C4-2B (cell line): Measurements from ENCODE around the gene ERI3.

ENCODE experiments used
- H3K27ac ChIP-seq: fragments of 450-650 bp; 2 replicates; pipeline ENCODE4 v1.5.1; 2017
- ZFX ChIP-seq: fragments of 450-650 bp; IDR thresholded peaks from 2 replicates; pipeline ENCODE4 v1.6.1; 2017
- TF ChIP-seq, protein P1 (sequence below): fragments of 450-650 bp; conservative IDR thresholded peaks from 2 replicates; pipeline ENCODE4 v1.5.1; 2017; ENCODE audit warnings: mild to moderate bottlenecking

Gene ERI3

DNA sequence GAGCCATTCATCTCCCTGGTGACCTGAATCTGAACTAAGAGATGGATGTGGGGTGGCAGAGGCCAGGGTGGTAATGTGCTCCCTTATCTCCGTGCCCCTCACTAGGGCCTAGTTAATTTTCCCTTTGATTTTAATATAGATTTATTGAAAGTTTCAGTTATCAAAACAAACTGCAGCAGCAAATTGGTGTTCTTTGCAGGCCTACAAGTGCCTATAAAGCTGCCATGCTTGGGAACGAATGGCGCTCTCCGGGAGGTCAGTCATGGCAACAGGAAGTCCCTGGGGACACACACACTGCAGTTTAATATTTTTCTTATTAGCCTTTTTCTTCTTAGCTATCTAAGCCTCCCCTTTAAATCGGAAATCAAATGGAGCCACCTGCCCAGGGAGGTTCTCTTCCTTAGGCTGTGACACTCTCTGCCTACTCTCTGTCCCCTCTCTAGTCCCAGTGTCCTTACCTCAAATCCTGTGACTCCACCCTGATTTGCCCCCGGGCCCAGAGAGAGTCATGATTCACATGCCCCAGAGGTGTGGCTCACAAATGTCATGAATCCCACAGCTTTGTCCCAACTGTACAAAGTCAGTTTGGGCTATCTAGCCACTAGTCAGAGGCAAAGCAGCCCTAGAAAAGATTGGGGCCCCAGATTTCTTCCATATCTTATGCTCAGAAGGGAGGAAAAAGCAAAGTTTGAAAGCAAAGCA lies 4.3 kb upstream of the ERI3 start:
- no peak overlapping the region for H3K27ac ChIP-seq
- TF ChIP-seq, protein P1, sequence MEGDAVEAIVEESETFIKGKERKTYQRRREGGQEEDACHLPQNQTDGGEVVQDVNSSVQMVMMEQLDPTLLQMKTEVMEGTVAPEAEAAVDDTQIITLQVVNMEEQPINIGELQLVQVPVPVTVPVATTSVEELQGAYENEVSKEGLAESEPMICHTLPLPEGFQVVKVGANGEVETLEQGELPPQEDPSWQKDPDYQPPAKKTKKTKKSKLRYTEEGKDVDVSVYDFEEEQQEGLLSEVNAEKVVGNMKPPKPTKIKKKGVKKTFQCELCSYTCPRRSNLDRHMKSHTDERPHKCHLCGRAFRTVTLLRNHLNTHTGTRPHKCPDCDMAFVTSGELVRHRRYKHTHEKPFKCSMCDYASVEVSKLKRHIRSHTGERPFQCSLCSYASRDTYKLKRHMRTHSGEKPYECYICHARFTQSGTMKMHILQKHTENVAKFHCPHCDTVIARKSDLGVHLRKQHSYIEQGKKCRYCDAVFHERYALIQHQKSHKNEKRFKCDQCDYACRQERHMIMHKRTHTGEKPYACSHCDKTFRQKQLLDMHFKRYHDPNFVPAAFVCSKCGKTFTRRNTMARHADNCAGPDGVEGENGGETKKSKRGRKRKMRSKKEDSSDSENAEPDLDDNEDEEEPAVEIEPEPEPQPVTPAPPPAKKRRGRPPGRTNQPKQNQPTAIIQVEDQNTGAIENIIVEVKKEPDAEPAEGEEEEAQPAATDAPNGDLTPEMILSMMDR, result no peak
- TF ChIP-seq ZFX, result no peak

DNA sequence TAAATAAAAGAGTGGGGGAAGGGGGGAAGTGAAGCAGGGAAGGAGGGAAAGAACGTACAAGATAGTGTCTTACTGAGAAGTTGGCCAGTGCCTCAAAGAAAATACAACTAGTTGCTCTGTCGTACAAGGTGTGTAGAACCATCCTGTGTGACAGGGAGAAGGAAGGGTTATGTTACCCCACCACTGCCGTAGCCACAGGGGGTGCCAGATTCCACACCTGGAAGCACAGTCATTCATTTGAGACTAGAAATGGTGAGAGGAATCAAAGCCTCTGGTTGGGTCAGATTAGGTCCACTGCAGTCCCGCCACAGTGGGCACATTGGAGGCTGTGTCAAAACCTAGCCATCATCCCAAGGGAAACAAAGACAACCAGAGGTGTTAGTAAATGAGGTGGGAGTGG lies 2.7 kb upstream of the ERI3 start:
- TF ChIP-seq ZFX, result no peak
- TF ChIP-seq, protein P1, result no peak
- H3K27ac ChIP-seq, result no peak overlapping the region

DNA sequence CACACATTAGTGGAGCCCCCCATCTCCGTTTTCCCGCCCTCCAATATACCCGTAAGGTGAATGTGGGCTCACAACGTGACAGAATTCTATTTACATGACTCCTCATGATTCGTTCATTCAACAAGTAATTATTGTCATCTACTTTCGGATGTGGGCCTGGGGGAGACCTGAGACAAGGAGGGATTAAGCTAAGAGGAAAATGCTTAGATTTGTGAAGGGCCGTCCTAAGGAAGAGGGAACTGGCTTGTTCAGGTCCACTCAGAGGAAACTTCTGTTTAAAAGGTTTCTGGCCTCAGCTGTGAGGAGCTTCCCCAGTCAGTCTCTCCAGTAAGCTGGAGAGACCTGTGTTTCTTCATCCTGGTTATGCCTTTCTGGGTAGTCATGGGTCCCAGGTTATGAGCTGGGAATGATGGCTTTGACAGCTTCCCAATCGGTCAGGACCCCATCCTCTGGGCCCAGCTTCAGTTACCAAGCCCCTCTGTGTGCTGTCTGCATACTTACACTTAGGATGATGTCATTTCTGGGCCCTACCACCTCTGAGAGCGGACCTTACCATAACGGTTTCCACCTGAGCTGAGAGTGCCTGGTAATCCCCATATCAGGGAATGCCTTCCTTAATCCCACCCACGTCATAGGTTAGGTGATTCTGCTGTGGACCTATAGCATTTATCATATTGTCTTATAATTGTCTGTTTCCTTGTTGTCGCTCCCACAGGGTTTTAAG lies 687 bp upstream of the ERI3 start:
- H3K27ac ChIP-seq, result no peak overlapping the region
- no peak for TF ChIP-seq ZFX
- TF ChIP-seq, protein P1, result no peak

DNA sequence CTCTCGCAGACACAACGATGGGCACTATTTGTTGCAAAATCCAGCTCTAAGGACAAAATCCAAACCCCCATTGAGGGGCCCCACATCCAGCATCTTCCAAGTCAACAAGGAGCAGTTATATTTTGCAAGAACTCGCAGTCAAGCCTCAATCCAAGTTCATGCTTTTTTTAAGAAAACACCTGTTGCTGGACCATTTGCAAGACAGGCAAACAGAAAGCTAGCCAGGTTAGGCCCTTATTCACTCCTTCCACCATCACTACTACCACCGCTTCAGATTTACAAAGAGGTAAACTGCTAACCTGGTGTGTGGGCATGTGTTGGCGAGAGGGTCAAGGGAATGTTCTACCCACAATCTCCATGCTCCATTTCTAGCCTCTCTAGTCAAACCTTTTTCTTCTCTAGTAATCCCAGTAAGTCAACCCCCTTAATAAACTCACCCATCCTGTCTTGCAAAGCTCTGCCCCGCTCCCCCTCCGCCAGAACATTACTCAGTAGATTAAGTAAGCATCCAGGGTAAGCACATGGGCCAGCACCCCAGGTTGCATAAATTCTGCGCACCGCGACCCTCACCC lies 703 bp downstream of the ERI3 start:
- TF ChIP-seq, protein P1, result no peak
- TF ChIP-seq ZFX, result no peak
- H3K27ac ChIP-seq, result peak overlapping the region; percentile 73

DNA sequence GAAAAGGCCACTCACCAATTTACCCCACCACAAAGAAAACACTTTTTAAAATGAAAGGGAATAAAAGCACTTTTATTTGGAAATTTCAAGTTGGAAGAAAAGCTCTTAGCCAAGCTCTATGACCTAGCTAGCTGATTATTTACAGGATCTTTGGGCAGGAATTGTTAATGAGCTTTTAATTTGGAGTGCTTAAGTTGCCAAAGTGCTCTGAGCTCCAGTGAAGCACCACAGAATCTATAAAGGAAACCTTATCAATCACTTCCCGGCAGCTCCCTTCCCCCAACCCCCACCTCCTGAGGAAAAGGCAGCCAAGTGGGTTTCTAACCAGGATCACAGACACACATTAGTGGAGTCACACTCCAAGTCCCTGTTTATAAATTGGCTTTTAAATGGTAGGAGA lies 1.5 kb downstream of the ERI3 start:
- TF ChIP-seq, protein P1, result no peak
- no peak for TF ChIP-seq ZFX
- no peak overlapping the region for H3K27ac ChIP-seq

DNA sequence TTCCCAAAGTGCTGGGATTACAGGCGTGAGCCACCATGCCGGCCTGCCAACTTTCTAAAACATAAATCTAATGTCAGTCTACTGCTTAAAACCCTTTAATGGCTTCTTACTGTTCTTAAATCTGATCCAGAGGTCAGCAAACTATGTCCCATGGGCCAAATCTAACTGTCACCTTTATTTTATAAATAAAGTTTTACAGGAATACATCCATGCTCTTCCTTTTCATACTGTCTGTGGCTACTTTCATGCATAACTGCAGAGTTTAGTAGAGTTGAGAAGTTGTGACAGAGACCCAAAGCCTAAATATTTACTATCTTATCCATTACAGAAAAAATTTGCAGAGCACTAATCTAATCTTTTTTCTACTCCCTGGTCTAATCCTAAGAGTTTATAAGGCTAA lies 3.8 kb downstream of the ERI3 start:
- TF ChIP-seq, protein P1, result no peak
- TF ChIP-seq ZFX, result no peak
- H3K27ac ChIP-seq, result no peak overlapping the region

DNA sequence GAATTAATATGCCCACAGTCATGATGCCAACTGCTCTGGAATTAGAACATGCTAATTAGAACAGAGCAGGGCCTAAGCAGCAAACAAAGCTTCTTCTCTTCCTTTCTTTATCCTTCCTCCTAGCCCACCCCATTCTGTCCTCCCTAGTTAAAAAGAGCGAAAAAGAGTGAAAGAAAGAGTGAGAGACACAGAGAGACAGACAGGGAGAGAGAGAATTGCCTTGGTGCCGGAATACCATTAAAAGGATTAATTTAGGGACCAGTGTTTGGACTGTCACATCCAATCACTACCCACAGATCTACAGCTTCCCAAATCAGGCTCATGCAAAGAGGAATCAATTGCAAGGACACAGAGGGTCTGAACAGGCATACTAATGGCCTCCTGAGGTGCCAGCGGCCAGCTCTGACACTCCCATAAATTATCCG lies 7.0 kb downstream of the ERI3 start:
- H3K27ac ChIP-seq, result no peak overlapping the region
- no peak for TF ChIP-seq ZFX
- TF ChIP-seq, protein P1, result no peak
